Endothelial cell of umbilical vein (primary cell): ENCODE measurements around the gene SULF2. TPM values are rescaled to one million over a fixed set of nuclear protein-coding genes. Genes with fewer than 3 reads are reported as not detected.

Source experiments
- BruUV-seq: library from RNA; stranded (reverse); fragments of 400-500 nt; replicated peaks from 2 replicates; lab custom pipeline; 2021; lab: Mats Ljungman, UMichigan
- CTCF ChIA-PET: fragments of 300-600, 350-600 bp; sonication (Branson Sonifier 250); formaldehyde crosslinking; loops from one replicate; lab custom pipeline; 2021; ENCODE audit warnings: antibody characterized with exemption, inconsistent platforms; lab: Charles Lee
- POLR2A ChIA-PET: fragments of 300-600, 350-600 bp; sonication (Branson Sonifier 250); formaldehyde crosslinking; loops from one replicate; lab custom pipeline; 2021; ENCODE audit warnings: antibody characterized with exemption, inconsistent platforms; lab: Charles Lee
- DNase-seq: peaks from one replicate; pipeline ENCODE4 v3.0.0-alpha.2; 2011; ENCODE audit warnings: low read depth, low spot score
- FAIRE-seq: peaks from 2 replicates; lab custom pipeline; 2011; peaks lifted over from hg19 to GRCh38; lab: Jason Lieb, UNC
- H2AFZ ChIP-seq: 2 replicates; pipeline ENCODE4 v1.6.0; 2012; ENCODE audit warnings: low read depth, low read length, control low read depth, inconsistent platforms
- H3K27ac ChIP-seq: 2 replicates; pipeline ENCODE4 v1.5.1; 2011; ENCODE audit warnings: low read depth, mild to moderate bottlenecking, control low read depth, low read length, moderate library complexity; ENCODE audit not compliant: insufficient read depth
- H3K27me3 ChIP-seq, 2 experiments: 2 replicates each; pipeline versions ENCODE4 v1.6.0 to v1.6.1; 2011; ENCODE audit warnings: low read length in 2 of 2, mixed read lengths in 1 of 2; ENCODE audit not compliant: control insufficient read depth in 2 of 2, insufficient read depth in 2 of 2
- H3K36me3 ChIP-seq, 2 experiments: 2 replicates in 1 of 2; 3 replicates in 1 of 2; pipeline ENCODE4 v1.5.1; 2011; ENCODE audit warnings: low read length in 2 of 2, mild to moderate bottlenecking in 1 of 2, moderate library complexity in 1 of 2; ENCODE audit not compliant: control insufficient read depth in 2 of 2, insufficient read depth in 2 of 2; ENCODE audit errors: extremely low read depth in 1 of 2
- H3K4me1 ChIP-seq: 3 replicates; pipeline ENCODE4 v1.5.1; 2011; ENCODE audit warnings: mild to moderate bottlenecking, low read length; ENCODE audit not compliant: control insufficient read depth, insufficient read depth; ENCODE audit errors: extremely low read depth
- H3K4me2 ChIP-seq: 2 replicates; pipeline ENCODE4 v1.6.1; 2011; ENCODE audit warnings: low read length, control low read depth, mixed read lengths; ENCODE audit not compliant: insufficient read depth
- H3K4me3 ChIP-seq, 3 experiments: fragments of 200-600 bp in 1 of 3; sonication (generic), shearing (Covaris generic) in 1 of 3; replicated peaks in 1 of 3; 2 replicates each; pipeline ENCODE4 v1.5.1; 2011 to 2016; ENCODE audit warnings: control low read depth in 3 of 3, low read length in 3 of 3, mild to moderate bottlenecking in 2 of 3, inconsistent platforms in 1 of 3, low read depth in 1 of 3, moderate library complexity in 1 of 3; ENCODE audit not compliant: insufficient read depth in 1 of 3
- H3K79me2 ChIP-seq: 2 replicates; pipeline ENCODE4 v1.6.0; 2012; ENCODE audit warnings: low read length, inconsistent platforms; ENCODE audit not compliant: control insufficient read depth, insufficient read depth
- H3K9ac ChIP-seq: replicated peaks from 2 replicates; pipeline ENCODE3; 2011; ENCODE audit warnings: low read length, control low read depth; ENCODE audit not compliant: insufficient read depth; ENCODE audit errors: extremely low read depth
- H3K9me1 ChIP-seq: replicated peaks from 3 replicates; pipeline ENCODE4 v1.6.0; 2011; ENCODE audit warnings: mild to moderate bottlenecking, low read length; ENCODE audit not compliant: control insufficient read depth, insufficient read depth; ENCODE audit errors: extremely low read depth
- H3K9me3 ChIP-seq: replicated peaks from 2 replicates; pipeline ENCODE4 v1.5.1; 2012; ENCODE audit warnings: low read length, inconsistent platforms; ENCODE audit not compliant: control insufficient read depth, insufficient read depth
- H4K20me1 ChIP-seq: replicated peaks from 2 replicates; pipeline ENCODE3; 2011; ENCODE audit warnings: mild to moderate bottlenecking, low read length; ENCODE audit not compliant: control insufficient read depth, insufficient read depth; ENCODE audit errors: extremely low read depth
- EZH2 ChIP-seq: IDR thresholded peaks from 2 replicates; pipeline ENCODE4 v1.6.1; 2012; ENCODE audit warnings: borderline replicate concordance, low read depth, mild to moderate bottlenecking, moderate library complexity, low read length, inconsistent platforms; ENCODE audit not compliant: severe bottlenecking
- FOS ChIP-seq: IDR thresholded peaks from 2 replicates; pipeline ENCODE4 v1.6.1; 2011; ENCODE audit warnings: mild to moderate bottlenecking, low read length, moderate library complexity, borderline replicate concordance; ENCODE audit not compliant: insufficient read depth
- GATA2 ChIP-seq: IDR thresholded peaks from 2 replicates; pipeline ENCODE4 v1.7.0; 2011; ENCODE audit warnings: low read depth, mild to moderate bottlenecking, moderate library complexity, mixed read lengths, low read length; ENCODE audit not compliant: insufficient read length, insufficient read depth
- JUN ChIP-seq: IDR thresholded peaks from 2 replicates; pipeline ENCODE4 v1.6.1; 2011; ENCODE audit warnings: borderline replicate concordance, low read depth; ENCODE audit not compliant: insufficient read length, insufficient read depth
- MYC ChIP-seq: IDR thresholded peaks from one replicate; pipeline ENCODE4 v1.6.1; 2011; ENCODE audit warnings: mild to moderate bottlenecking, low read depth, low read length
- POLR2A ChIP-seq: IDR thresholded peaks from 2 replicates; pipeline ENCODE4 v1.6.1; 2012; ENCODE audit warnings: low read depth, mild to moderate bottlenecking, control low read depth, low read length
- POLR2AphosphoS5 ChIP-seq: IDR thresholded peaks from 2 replicates; pipeline ENCODE4 v1.6.1; 2012; ENCODE audit warnings: low read depth, mild to moderate bottlenecking, control low read depth, low read length, moderate library complexity; ENCODE audit not compliant: insufficient read depth
- dilution Hi-C: fragments of 300-500 bp; cut with MboI; formaldehyde crosslinking; loops from one replicate; pipeline ENCODE4 v1.15.0; 2019; ENCODE audit warnings: low sequenced_read_pairs; ENCODE audit not compliant: extremely low pct_ligation_motif_present
- intact Hi-C: fragments of 100-400 bp; cut with micrococcal nuclease; formaldehyde crosslinking; loops from one replicate; pipeline ENCODE4 v1.10.0; 2022
- polyA plus RNA-seq, 4 experiments: library from polyadenylated mRNA; depleted of rRNA in 3 of 4; stranded (reverse) in 3 of 4; unstranded in 1 of 4; fragments of >200 nt; gene quantifications; 2 replicates each; pipeline versions ENCODE4 v1.2.1 to v1.2.3, GENCODE V29; 2011 to 2012; ENCODE audit warnings: missing spikeins in 1 of 4
- total RNA-seq: library from RNA; stranded (reverse); gene quantifications from 2 replicates; pipeline ENCODE4 v1.2.3, GENCODE V29; 2021
- TF ChIP-seq, protein P1 (sequence below), 2 donors: IDR thresholded peaks; 1 replicate in 1 of 2; 2 replicates in 1 of 2; pipeline ENCODE4 v1.5.1; 2011; ENCODE audit warnings: low read length in 2 of 2, mild to moderate bottlenecking in 2 of 2, moderate library complexity in 2 of 2, control low read depth in 1 of 2, inconsistent platforms in 1 of 2, low read depth in 1 of 2; ENCODE audit not compliant: insufficient read depth in 1 of 2; ENCODE audit errors: extremely low read depth in 1 of 2
- TF ChIP-seq, protein P2 (sequence below): IDR thresholded peaks from 2 replicates; pipeline ENCODE4 v1.6.1; 2011; ENCODE audit not compliant: insufficient read depth, insufficient read length

Gene SULF2
- total and polyA plus RNA-seq, 2 donors (not counting 3 experiments of a cell fraction or from before 2014, with no cell fraction given) = 58.5 to 160 TPM

DNA sequence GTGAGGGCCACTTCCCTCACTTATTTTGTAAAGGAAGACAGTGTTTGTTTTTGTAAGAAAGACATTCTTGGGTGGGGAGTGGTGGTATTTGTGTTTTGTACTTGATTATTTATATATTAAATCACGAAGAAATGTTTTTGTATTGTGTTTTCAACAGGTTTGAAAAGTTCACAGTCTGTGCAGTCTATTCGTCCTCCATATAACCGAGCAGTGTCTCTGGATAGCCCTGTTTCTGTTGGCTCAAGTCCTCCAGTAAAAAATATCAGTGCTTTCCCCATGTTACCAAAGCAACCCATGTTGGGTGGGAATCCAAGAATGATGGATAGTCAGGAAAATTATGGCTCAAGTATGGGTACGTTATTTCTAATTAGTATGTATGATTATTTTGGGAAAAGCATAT is 146.4 kb downstream of the SULF2 start:
- intact Hi-C loops (no loop called here), dilution Hi-C loops (no loop called here)
- no peaks in the 10 kb centered on the region for H3K9me1 ChIP-seq
- no peak overlapping the region for H2AFZ ChIP-seq
- H3K27ac ChIP-seq = no peak overlapping the region
- H3K36me3 ChIP-seq = peaks cover 12 to 14% of the 10 kb centered on the region in 2 experiments
- H3K9ac ChIP-seq = no peak overlapping the region
- FAIRE-seq (no peak), DNase-seq (peak; percentile 72)
- H3K27me3 ChIP-seq = no peaks in the 10 kb centered on the region
- no peaks in the 10 kb centered on the region for H4K20me1 ChIP-seq
- no TSS peak for BruUV-seq
- H3K4me1 ChIP-seq = peaks cover 2% of the 10 kb centered on the region
- TF ChIP-seq, protein P1, sequence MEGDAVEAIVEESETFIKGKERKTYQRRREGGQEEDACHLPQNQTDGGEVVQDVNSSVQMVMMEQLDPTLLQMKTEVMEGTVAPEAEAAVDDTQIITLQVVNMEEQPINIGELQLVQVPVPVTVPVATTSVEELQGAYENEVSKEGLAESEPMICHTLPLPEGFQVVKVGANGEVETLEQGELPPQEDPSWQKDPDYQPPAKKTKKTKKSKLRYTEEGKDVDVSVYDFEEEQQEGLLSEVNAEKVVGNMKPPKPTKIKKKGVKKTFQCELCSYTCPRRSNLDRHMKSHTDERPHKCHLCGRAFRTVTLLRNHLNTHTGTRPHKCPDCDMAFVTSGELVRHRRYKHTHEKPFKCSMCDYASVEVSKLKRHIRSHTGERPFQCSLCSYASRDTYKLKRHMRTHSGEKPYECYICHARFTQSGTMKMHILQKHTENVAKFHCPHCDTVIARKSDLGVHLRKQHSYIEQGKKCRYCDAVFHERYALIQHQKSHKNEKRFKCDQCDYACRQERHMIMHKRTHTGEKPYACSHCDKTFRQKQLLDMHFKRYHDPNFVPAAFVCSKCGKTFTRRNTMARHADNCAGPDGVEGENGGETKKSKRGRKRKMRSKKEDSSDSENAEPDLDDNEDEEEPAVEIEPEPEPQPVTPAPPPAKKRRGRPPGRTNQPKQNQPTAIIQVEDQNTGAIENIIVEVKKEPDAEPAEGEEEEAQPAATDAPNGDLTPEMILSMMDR (IDR thresholded peaks at IDR 0.05; ENCODE audit: extremely low read depth in 1 of 2, insufficient read depth in 1 of 2, low read depth in 1 of 2, low read length in 2 of 2) = no peak
- TF ChIP-seq EZH2 (no peak), GATA2 (no peak), JUN (no peak), POLR2A (no peak), FOS (no peak), POLR2AphosphoS5 (no peak), MYC (no peak)
- TF ChIP-seq, protein P2, sequence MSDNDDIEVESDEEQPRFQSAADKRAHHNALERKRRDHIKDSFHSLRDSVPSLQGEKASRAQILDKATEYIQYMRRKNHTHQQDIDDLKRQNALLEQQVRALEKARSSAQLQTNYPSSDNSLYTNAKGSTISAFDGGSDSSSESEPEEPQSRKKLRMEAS = no peak
- no peaks in the 10 kb centered on the region for H3K9me3 ChIP-seq
- H3K4me2 ChIP-seq = no peak overlapping the region
- H3K4me3 ChIP-seq = no peak overlapping the region
- CTCF ChIA-PET = no interaction called here
- H3K79me2 ChIP-seq = no peaks in the 10 kb centered on the region
- POLR2A ChIA-PET = no interaction called here
